EH (cell line): ENCODE results near the gene FNBP1.
A peak's percentile ranks its signal among the peaks of the same experiment; 100 is the strongest.
"Not testable (repeated sequence)": the region's sequence is repeated elsewhere in the genome, so short reads cannot be mapped to it uniquely, and the experiment has no call there.

Experiments
- DNase-seq: peaks from one replicate; pipeline ENCODE4 v3.0.0-alpha.2; 2015; ENCODE audit warnings: low read depth

FNBP1 gene

DNA sequence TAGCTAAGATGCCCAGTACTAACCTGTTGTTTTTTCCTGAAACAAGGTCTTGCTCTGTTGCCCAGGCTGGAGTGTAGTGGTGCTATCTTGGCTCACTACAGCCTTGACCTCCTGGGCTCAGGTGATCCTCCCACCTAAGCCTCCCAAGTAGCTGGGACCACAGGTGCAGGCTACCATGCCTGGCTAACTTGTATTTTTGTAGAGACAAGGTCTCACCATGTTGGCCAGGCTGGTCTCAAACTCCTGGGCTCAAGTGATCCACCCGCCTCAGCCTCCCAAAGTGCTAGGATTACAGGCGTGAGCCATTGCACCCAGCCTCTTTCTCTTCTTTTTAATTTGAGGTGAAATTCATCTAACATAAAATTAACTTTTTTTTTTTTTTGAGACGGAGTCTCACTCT is 21.1 kb downstream of the FNBP1 start:
- DNase-seq: not testable (repeated sequence)

- DNase-seq: peak; percentile 58
Observed at GRCh38 chr9:130021123-130021522, 21.9 kb downstream of the FNBP1 start.

GRCh38 chr9:130020618-130021017 is 22.4 kb downstream of the FNBP1 start:
- DNase-seq: no peak

DNA sequence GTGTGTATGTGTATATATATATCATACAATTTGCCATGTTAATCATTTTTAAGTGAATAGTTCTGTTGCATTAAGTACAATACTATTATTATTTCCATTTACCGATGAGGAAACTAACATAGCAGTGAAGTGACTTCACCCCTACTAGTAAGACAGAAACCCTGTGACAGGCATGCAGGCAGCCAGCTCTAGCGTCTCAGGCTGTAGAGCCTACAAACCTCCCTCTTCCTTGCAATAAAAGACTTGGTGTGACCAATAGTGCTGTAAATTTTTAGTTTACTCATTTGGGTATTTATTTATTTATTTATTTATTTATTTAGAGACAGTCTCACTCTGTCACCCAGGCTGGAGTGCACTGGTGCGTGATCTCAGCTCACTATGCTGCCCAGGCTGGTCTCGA is 24.7 kb downstream of the FNBP1 start:
- DNase-seq: peak; percentile 15

DNA sequence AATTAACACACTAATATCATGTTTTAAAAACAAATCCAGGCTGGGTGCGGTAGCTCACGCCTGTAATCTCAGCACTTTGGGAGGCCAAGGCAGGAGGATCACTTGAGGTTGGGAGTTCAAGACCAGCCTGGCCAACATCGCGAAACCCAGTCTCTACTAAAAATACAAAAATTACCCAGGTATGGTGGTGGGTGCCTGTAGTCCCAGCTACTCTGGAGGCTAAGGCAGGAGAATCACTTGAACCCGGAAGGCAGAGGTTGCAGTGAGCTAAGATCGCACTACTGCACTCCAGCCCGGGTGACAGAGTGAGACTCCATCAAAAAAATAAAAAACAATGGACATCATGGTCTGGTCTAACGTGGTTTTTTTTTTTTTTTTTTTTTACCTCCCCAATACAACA is 25.5 kb downstream of the FNBP1 start:
- not testable (repeated sequence) for DNase-seq

DNA sequence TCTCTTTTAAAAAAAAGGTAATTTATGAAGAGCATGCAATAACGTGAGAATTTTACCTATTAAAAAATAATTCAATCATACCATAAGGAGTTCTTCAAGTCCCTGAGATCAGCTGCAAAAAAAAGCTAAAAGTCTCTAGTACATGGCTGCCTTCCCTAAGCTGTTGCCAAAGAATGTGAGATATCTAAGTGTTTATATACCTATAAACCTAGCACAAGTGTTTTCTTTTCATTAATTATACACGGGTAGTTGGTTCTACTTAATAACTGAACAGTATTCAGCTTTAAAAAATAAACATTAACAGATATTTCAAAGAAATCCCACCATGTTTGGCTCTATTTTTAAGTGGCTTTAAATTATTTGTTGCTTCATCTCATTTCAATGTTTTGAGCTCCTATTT is 25.9 kb downstream of the FNBP1 start:
- DNase-seq: peak; percentile 52

- no peak for DNase-seq
Observed at GRCh38 chr9:130015353-130016019, 27.5 kb downstream of the FNBP1 start.

DNA sequence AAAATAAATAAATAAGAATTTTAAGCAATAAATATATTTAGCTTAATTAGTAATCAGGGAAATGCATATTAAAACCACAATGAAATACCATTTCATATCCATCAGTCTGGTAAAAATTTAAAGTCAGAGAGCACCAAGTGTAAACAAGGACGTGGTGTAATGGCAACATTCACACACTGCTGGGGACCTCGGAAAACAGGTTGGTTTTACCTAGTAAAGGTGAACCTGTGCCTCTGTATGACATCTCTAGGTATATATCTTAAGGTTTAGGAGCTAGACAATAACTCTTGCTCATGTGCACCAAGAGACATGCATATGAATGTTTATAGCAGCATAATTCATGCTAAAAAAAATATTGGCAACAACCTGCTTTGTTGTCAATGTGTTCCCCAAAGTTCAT is 29.7 kb downstream of the FNBP1 start:
- no peak for DNase-seq

DNA sequence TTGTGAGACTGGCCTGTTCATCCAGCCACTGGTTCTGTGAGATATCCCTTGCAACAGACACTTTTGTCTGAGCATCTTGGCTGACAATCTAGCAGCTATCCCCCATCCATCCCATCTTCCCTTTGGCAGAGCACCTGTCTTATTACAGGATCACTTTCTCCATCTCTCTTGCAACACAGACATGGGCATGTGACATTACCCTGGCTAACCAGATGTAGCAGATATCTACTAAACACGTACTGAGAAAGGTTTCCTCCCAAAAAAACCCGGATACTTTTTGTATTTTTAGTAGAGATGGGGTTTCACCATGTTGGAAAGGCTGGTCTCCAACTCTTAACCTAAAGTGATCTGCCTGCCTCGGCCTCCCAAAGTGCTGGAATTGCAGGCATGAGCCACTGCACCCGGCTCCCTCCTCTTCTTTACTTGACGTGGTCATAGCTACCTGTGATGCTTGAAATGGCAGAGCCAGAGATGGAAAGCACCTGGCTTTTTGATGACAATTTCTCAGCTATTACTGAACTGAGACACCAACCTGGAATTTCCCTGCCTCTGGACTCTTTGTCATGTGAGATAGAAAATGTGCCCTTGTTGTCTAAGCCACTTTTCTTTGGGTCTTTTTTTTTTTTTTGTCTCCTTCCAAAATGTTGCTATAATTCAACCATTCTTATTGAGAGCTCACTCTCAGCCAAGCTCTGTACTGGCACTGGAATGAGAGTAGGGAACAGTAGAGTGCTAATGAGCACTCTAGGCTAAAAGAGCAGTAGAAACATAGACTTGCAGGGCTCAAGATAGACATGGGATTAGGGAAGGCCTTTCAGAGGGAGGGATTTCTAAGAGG is 32.6 kb downstream of the FNBP1 start:
- DNase-seq: no peak

DNA sequence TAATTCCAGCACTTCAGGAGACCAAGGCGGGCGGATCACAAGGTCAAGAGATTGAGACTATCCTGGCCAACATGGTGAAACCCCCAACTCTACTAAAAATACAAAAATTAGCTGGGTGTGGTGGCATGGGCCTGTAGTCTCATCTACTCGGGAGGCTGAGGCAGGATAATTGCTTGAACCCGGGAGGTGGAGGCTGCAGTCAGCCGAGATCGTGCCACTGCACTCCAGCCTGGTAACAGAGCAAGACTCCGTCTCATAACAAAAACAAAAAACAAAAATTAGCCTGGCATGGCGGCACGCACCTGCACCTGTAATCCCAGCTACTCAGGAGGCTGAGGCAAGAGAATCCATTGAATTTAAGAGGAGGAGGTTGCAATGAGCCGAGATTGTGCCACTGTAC is 33.4 kb downstream of the FNBP1 start:
- DNase-seq: not testable (repeated sequence)

- no peak for DNase-seq
Observed at GRCh38 chr9:130008538-130008937, 34.5 kb downstream of the FNBP1 start.

DNA sequence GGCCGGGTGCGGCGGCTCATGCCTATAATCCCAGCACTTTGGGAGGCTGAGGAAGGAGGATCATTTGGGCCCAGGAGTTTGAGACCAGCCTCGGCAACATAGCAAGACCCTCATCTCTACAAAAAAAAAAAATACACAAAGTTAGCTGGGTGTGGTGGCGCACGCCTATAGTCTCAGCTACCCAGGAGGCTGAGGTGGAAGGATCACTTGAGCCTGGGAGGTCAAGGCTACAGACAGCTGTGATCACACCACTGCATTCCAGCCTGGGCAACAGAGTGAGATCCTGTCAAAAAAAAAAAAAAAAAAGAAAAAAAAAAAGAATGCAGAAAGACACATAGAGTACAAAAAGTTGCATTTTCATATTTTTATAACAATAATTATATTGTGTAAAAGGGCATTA is 36.0 kb downstream of the FNBP1 start:
- not testable (repeated sequence) for DNase-seq

DNA sequence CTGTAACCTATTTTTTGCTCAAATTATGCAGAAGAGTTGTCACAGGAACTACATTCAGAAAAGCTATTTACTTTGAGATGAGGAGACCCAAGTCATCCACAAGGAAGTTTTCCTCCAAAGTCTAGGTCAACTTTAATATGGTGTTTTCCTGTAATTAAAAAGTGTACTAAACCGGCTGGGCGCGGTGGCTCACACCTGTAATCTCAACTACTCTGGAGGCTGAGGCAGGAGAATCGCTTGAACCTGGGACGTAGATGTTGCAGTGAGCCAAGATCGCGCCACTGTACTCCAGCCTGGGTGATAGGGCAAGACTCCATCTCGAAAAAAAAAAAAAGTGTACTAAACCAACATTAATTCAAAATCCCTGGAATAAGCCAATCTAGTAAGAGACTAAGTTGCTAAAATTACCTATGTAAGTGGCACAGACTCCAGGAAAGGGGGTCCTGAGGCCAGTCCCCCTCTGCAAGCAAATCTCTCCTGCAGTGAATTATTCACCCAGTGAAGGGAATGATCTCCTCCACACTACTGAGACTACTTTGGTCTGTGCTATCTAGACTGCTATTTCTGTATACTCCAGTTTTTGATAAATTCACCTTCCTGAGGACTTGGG is 38.9 kb downstream of the FNBP1 start:
- DNase-seq: no peak

DNA sequence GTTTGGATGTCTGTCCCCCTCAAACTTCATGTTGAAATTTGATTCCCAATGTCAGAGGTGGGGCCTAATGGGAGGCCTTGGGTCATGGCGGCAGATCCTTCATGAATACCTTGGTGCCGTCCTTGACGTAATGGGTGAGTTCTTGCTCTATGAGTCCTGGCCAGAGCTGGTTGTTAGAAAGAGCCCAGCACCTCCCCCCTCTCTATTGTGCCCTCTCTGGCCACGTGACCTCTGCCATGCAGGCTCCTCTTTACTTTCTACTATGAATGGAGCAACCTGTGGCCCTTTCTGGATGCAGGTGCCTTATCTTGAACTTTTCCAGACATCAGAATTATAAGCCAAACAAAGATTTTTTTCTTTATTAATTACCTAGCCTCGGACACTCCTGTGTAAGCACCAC is 40.7 kb downstream of the FNBP1 start:
- DNase-seq: no peak

DNA sequence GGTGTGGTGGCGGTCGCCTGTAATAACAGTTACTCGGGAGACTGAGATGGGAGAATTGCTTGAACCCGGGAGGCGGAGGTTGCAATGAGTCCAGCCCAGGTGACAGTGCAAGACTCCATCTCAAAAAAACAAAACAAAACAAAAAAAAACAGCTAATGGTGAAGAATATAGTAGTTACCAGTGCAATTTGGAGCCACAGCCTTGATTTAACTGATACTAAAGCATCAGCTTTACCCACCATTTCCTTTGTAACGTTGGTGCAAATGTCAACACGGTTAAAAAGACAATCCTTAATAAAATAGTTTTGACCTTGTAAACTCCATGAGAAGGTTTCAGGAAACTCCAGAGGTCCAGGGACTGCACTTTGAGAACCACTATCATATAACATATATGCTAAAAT is 41.8 kb downstream of the FNBP1 start:
- no peak for DNase-seq

DNA sequence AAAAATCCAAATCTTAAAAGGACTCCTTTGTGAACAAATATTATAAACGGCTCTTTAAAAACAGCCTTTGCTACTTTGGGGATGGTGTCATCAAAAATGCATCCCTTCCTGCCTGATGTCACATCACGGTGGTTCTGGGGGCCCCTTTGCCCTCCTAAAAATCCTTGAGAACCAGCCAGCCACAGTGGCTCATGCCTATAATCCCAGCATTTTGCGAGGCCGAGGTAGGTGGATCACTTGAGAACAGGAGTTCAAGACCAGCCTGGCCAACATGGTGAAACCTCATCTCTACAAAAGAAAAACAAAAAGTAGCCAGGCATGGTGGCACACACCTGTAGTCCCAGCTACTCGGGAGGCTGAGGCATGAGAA is 43.9 kb downstream of the FNBP1 start:
- peak; percentile 56 for DNase-seq

DNA sequence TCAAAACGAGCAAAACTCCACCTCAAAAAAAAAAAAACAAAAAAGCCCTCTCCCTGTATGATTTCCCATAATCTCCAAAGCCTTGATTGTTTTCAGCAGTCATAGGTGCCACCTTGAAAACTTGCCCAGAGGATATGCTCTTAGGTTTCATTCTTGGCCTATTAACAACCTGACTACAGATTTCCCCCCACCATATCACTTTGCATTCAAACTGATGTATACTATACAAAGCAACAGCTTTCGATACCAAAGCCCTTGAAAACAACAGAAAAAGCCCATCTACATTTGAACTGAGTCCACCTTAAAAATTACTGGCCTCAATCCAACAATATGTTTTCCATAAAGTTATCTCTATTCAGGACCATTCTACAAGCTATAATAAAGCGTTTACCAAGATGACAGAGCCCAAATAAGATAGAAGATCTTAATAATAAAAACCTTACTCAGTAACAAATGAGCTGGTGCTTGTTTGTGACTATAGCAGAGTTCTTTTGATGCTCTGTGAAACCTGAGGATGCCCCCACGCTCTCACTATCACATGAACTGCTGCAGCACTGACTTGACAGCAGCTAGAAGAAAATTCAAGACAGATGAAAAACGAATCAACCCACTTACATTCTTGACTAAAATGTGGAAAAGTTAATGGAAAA is 44.4 kb downstream of the FNBP1 start:
- no peak for DNase-seq

DNA sequence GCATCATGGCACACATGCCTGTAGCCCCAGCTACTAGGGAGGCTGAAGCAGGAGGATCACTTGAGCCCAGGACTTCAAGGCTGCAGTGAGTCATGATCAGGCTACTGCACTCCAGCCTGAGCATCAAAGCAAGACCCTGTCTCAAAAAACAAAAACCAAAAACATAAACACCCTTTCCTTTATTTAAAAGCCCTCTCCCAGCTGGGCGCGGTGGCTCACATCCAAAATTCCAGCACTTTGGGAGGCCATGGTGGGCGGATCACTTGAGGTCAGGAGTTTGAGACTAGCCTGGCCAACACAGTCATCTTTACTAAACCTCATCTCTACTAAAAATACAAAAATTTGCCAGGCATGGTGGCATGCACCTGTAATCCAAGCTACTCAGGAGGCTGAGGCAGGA is 45.3 kb downstream of the FNBP1 start:
- DNase-seq: peak; percentile 20

GRCh38 chr9:129996161-129996830 is 46.7 kb downstream of the FNBP1 start:
- DNase-seq: peak; percentile 30

GRCh38 chr9:129995409-129996160 is 47.4 kb downstream of the FNBP1 start:
- DNase-seq: peak; percentile 49

- no peak for DNase-seq
Observed at GRCh38 chr9:129994882-129995281, 48.1 kb downstream of the FNBP1 start.
